Muscle of arm (tissue), 12 donors: Measurements from ENCODE around the gene DBNL. TPM values are rescaled to one million over a fixed set of nuclear protein-coding genes. Genes with fewer than 3 reads are reported as not detected.

Experiments
- DNase-seq: peaks from one replicate; pipeline ENCODE4 v3.0.0-alpha.2; 2013
- polyA plus RNA-seq, 12 donors: library from polyadenylated mRNA; unstranded; fragments of 120-200 nt; gene quantifications; one replicate each; pipeline ENCODE4 v1.2.1, GENCODE V29; 2013; ENCODE audit not compliant: insufficient read length in 12 of 12

Gene DBNL
- polyA plus RNA-seq, 12 donors = 33.9 to 58.7 (median 39.9) TPM; not detected in 1

- no peak for DNase-seq
Observed at GRCh38 chr7:44096326-44096881, 51.9 kb downstream of the DBNL start.

GRCh38 chr7:44097064-44097932 lies 52.8 kb downstream of the DBNL start:
- no peak for DNase-seq

GRCh38 chr7:44098092-44099068 lies 53.9 kb downstream of the DBNL start:
- no peak for DNase-seq

GRCh38 chr7:44099669-44100068 lies 55.2 kb downstream of the DBNL start:
- DNase-seq = no peak

- DNase-seq = no peak
Observed at GRCh38 chr7:44100458-44101302, 56.2 kb downstream of the DBNL start.

GRCh38 chr7:44101303-44101965 lies 56.9 kb downstream of the DBNL start:
- DNase-seq = no peak

GRCh38 chr7:44101966-44102845 lies 57.7 kb downstream of the DBNL start:
- no peak for DNase-seq

- no peak for DNase-seq
Observed at GRCh38 chr7:44102846-44103565, 58.5 kb downstream of the DBNL start.

- DNase-seq = no peak
Observed at GRCh38 chr7:44103566-44103922, 59.0 kb downstream of the DBNL start.

GRCh38 chr7:44103923-44104859 lies 59.7 kb downstream of the DBNL start, which contains the start of gene AEBP1:
Gene AEBP1, plus strand, starts transcription at chr7:44104345. Its CDS starts 321 bp downstream, at chr7:44104666.
- no peak for DNase-seq

- DNase-seq = no peak
Observed at GRCh38 chr7:44104860-44105771, 60.6 kb downstream of the DBNL start.

GRCh38 chr7:44105832-44106231 lies 61.3 kb downstream of the DBNL start:
- DNase-seq = no peak

GRCh38 chr7:44106311-44107065 lies 62.0 kb downstream of the DBNL start:
- DNase-seq = no peak

GRCh38 chr7:44107116-44107960 lies 62.8 kb downstream of the DBNL start:
- no peak for DNase-seq
